PC-3 (cell line): ENCODE measurements around the gene PSMD5. TPM values are rescaled to one million over a fixed set of nuclear protein-coding genes. Genes with fewer than 3 reads are reported as not detected.

Experiments
- ATAC-seq: fragments of 200-7000 bp; cut with Tn5 transposase; 2 replicates; pipeline ENCODE4 v1.9.1; 2020; ENCODE audit warnings: mild to moderate bottlenecking, moderate library complexity
- BruUV-seq: library from RNA; stranded (reverse); fragments of 400-500 nt; replicated peaks from 2 replicates; lab custom pipeline; 2021; lab: Mats Ljungman, UMichigan
- CTCF ChIA-PET: fragments of 300-600 bp; sonication (Branson Sonifier 250); formaldehyde crosslinking; loops from one replicate; lab custom pipeline; 2022; ENCODE audit warnings: antibody characterized with exemption; lab: Charles Lee
- POLR2A ChIA-PET: fragments of 300-600 bp; sonication (Branson Sonifier 250); formaldehyde crosslinking; loops from one replicate; lab custom pipeline; 2022; ENCODE audit warnings: antibody characterized with exemption; ENCODE audit not compliant: unreplicated experiment; lab: Charles Lee
- DNase-seq: peaks from one replicate; pipeline ENCODE4 v3.0.0-alpha.2; 2015
- H2AFZ ChIP-seq: fragments of 300-600 bp; sonication (generic); 2 replicates; pipeline ENCODE4 v1.6.0; 2016; ENCODE audit warnings: antibody characterized with exemption, low read length
- H3F3A ChIP-seq: fragments of 300-600 bp; sonication (generic); one replicate; pipeline ENCODE4 v1.6.0; 2017; ENCODE audit warnings: antibody characterized with exemption, low read length, control low read depth, mild to moderate bottlenecking; ENCODE audit not compliant: unreplicated experiment
- H3K27ac ChIP-seq: fragments of 300-600 bp; sonication (generic); 2 replicates; pipeline ENCODE4 v1.5.1; 2016; ENCODE audit warnings: mild to moderate bottlenecking, low read length
- H3K27me3 ChIP-seq: fragments of 300-600 bp; sonication (generic); 2 replicates; pipeline ENCODE4 v1.6.1; 2016; ENCODE audit warnings: low read length, mixed read lengths
- H3K36me3 ChIP-seq: fragments of 300-600 bp; sonication (generic); 2 replicates; pipeline ENCODE4 v1.6.1; 2016; ENCODE audit warnings: low read depth, mixed run types, low read length, mixed read lengths
- H3K4me1 ChIP-seq: fragments of 300-600 bp; sonication (generic); 2 replicates; pipeline ENCODE4 v1.5.1; 2016; ENCODE audit warnings: low read length; ENCODE audit not compliant: insufficient read depth
- H3K4me2 ChIP-seq: fragments of 300-600 bp; sonication (generic); 2 replicates; pipeline ENCODE4 v1.6.0; 2016; ENCODE audit warnings: low read length
- H3K4me3 ChIP-seq: fragments of 300-600 bp; sonication (generic); 2 replicates; pipeline ENCODE4 v1.5.1; 2016; ENCODE audit warnings: mild to moderate bottlenecking, low read length, mixed read lengths
- H3K79me2 ChIP-seq: fragments of 300-600 bp; sonication (generic); 2 replicates; pipeline ENCODE4 v1.6.1; 2017; ENCODE audit warnings: low read length, mixed read lengths
- H3K9ac ChIP-seq: fragments of 300-600 bp; sonication (generic); 2 replicates; pipeline ENCODE4 v1.6.0; 2016; ENCODE audit warnings: mild to moderate bottlenecking, low read length
- H3K9me2 ChIP-seq: fragments of 300-600 bp; sonication (generic); replicated peaks from 2 replicates; pipeline ENCODE4 v1.6.1; 2016; ENCODE audit warnings: mixed run types, low read length, mixed read lengths
- H3K9me3 ChIP-seq: fragments of 300-600 bp; sonication (generic); 2 replicates; pipeline ENCODE4 v1.6.1; 2016; ENCODE audit warnings: low read length, mixed read lengths
- H4K20me1 ChIP-seq: fragments of 300-600 bp; sonication (generic); 2 replicates; pipeline ENCODE4 v1.6.1; 2016; ENCODE audit warnings: low read length, mixed read lengths
- EZH2 ChIP-seq: fragments of 300-600 bp; sonication (generic); IDR thresholded peaks from one replicate; pipeline ENCODE4 v1.6.1; 2017; ENCODE audit warnings: antibody characterized with exemption, mild to moderate bottlenecking, low read length; ENCODE audit not compliant: unreplicated experiment
- EZH2phosphoT487 ChIP-seq: fragments of 300-600 bp; sonication (generic); IDR thresholded peaks from 2 replicates; pipeline ENCODE4 v1.6.1; 2018; ENCODE audit warnings: mild to moderate bottlenecking, antibody characterized with exemption, low read length, borderline replicate concordance
- intact Hi-C: fragments of 100-400 bp; cut with micrococcal nuclease; formaldehyde crosslinking; loops from 2 replicates; pipeline ENCODE4 v1.9.0; 2023
- total RNA-seq: library from RNA; depleted of rRNA; stranded (reverse); fragments of >200 nt; gene quantifications from 2 replicates; pipeline ENCODE4 v1.2.3, GENCODE V29; 2014
- TF ChIP-seq, protein P1 (sequence below): fragments of 300-600 bp; sonication (generic); conservative IDR thresholded peaks from 2 replicates; pipeline ENCODE4 v1.5.1; 2017; ENCODE audit warnings: antibody characterized with exemption, low read depth, mild to moderate bottlenecking, low read length

PSMD5 gene
- total RNA-seq, 1 experiment from 2014 or later: 23.4 TPM

DNA sequence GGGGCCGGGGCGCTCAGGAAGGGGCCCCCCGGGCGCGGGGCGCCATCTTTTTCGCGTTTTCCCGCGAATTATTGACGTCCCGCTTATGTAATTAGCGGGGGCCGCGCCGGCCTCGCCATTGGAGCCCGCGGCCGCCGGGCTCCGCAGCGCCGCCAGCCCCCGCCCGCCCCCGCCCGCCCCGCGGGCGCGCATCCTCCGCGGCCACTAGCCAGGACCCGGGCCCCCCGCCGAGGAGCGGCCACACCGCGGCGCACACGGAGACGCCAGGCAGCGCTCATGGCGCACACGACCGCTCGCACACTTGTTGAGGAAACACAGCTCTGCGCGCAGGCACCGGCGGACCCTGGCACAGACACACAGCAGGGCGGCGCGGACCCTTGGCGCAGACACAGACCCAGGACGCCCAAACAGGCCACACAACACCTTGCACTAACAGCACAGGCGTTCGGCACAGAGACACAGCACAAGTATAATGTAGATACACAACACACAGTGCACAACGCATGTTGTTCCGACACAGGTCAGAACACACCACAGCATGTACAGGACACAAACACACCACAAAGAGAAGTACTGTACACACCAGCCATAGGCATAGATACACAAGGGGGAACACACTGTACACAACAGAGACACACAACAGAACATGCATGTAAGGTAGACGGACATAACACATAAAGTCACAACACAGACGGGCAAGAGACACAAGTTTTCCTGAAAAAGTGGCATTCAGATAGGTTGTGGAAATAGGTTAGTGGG is 34.7 kb upstream of the PSMD5 start:
- Histone ChIP-seq H3K79me2 (peaks cover 30% of the 10 kb centered on the region), H4K20me1 (no peaks in the 10 kb centered on the region), H3K4me3 (peak overlapping the region; percentile 76), H3K9me2 (no peaks in the 10 kb centered on the region), H3K27me3 (no peaks in the 10 kb centered on the region), H3K27ac (peak overlapping the region; percentile 80), H3K9me3 (no peaks in the 10 kb centered on the region), H3K4me1 (peaks cover 47% of the 10 kb centered on the region), H2AFZ (peak overlapping the region; percentile 76), H3K36me3 (peaks cover 7% of the 10 kb centered on the region), H3K4me2 (peak overlapping the region; percentile 93), H3F3A (no peaks in the 10 kb centered on the region), H3K9ac (peak overlapping the region; percentile 73)
- TF ChIP-seq EZH2phosphoT487 (no peak), EZH2 (no peak)
- TF ChIP-seq, protein P1, sequence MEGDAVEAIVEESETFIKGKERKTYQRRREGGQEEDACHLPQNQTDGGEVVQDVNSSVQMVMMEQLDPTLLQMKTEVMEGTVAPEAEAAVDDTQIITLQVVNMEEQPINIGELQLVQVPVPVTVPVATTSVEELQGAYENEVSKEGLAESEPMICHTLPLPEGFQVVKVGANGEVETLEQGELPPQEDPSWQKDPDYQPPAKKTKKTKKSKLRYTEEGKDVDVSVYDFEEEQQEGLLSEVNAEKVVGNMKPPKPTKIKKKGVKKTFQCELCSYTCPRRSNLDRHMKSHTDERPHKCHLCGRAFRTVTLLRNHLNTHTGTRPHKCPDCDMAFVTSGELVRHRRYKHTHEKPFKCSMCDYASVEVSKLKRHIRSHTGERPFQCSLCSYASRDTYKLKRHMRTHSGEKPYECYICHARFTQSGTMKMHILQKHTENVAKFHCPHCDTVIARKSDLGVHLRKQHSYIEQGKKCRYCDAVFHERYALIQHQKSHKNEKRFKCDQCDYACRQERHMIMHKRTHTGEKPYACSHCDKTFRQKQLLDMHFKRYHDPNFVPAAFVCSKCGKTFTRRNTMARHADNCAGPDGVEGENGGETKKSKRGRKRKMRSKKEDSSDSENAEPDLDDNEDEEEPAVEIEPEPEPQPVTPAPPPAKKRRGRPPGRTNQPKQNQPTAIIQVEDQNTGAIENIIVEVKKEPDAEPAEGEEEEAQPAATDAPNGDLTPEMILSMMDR: no peak
- ChIA-PET CTCF (no interaction called here), POLR2A (no interaction called here)
- intact Hi-C loops: loop anchor here (2.0 kb wide), 1 partner anchor 59 kb away; no protein-coding TSS in a partner anchor
- DNase-seq (peak; percentile 76), ATAC-seq (peak; percentile 31)
- TSS peak; percentile 72 for BruUV-seq

DNA sequence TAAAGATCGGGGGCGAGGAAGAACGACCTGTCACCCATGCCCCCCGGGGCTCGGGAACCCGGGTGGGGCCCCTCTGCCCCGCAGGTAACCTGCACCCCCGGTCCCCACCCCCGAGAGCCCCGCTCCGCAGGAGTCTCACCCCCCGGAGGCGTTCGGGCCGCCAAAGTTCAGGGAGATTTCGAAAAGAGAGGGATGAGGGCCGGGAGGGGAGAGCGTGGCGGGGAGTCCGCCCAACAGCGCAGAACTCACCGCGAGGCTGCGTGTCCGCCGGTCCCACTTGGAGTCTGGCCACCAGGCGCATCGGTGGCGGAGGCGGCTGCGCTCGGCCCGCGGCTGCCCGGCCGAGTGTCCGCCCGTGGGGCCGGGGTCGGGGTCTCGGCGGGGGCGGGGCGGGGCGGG is 34.1 kb upstream of the PSMD5 start, which contains the start of gene PHF19:
TSS of gene PHF19 (minus strand) at position 347 of the 399 bp plus-strand sequence. CDS start 2,447 bp downstream, outside the sequence.
- peak within 1 kb of the TSS; percentile 79 for H2AFZ ChIP-seq
- H3F3A ChIP-seq: no peaks in the 10 kb centered on the region
- intact Hi-C loops: loop anchor here (2.0 kb wide), 1 partner anchor 60 kb away; no protein-coding TSS in a partner anchor
- H3K4me1 ChIP-seq: peaks cover 47% of the 10 kb centered on the region
- no peaks in the 10 kb centered on the region for H3K27me3 ChIP-seq
- CTCF ChIA-PET: no interaction called here
- H3K9me2 ChIP-seq: no peaks in the 10 kb centered on the region
- H3K9me3 ChIP-seq: no peaks in the 10 kb centered on the region
- peak within 1 kb of the TSS; percentile 99 for H3K27ac ChIP-seq
- DNase-seq (no peak), ATAC-seq (peak; percentile 15)
- BruUV-seq: no TSS peak
- POLR2A ChIA-PET: interaction anchor here (0.7 kb wide), 1 partner anchor 166 kb away, joined by 7 read pairs; no protein-coding TSS in a partner anchor
- H3K79me2 ChIP-seq: peaks cover 30% of the 10 kb centered on the region
- H3K4me3 ChIP-seq: peak within 1 kb of the TSS; percentile 81
- TF ChIP-seq EZH2: no peak
- no peak for TF ChIP-seq EZH2phosphoT487
- TF ChIP-seq, protein P1: no peak
- peaks cover 13% of the 10 kb centered on the region for H3K36me3 ChIP-seq
- H3K9ac ChIP-seq: peak within 1 kb of the TSS; percentile 97
- H4K20me1 ChIP-seq: no peaks in the 10 kb centered on the region
- H3K4me2 ChIP-seq: peak within 1 kb of the TSS; percentile 96
